GM10847 (cell line): ENCODE results near the gene ERCC6L2.

ENCODE experiments used
- POLR2A ChIP-seq: IDR thresholded peaks from 2 replicates; pipeline ENCODE4 v1.6.1; 2011; ENCODE audit not compliant: insufficient read length; ENCODE audit errors: extremely low read depth

ERCC6L2 gene

GRCh38 chr9:96006961-96007360 lies 131.5 kb downstream of the ERCC6L2 start:
- no peak for TF ChIP-seq POLR2A

DNA sequence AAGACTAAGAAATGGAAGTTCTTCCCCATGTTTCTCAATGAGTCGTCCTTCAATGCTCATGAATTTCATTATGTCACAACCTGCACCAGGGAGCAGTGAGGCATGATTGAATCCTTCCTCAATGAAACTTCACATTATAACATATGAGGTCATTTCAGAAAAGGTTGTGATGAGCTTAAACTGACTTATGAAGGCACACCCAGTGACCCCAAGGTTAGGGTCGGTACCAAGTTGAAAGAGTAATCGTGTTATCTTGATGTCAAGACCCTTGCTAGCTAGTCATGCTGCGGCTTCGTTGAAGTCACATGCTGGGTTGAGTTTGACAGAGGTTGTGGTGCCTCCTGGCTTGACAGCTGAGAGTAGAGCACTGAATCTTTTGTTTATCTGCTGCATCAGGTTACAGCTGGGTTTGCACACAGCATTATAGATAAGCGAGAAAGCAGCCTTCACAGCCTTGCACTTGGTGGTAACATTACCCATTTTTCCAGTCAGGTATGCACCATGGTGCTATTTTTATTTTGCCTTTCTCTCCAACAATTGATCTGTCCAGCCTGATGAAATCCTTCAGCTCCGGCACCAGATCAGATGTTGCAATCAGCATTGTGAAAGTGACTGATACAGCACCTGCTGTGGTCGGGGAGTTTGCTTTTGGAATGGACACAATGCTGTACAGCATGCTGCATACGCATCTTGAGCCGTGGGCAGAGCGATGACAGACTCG lies 133.2 kb downstream of the ERCC6L2 start:
- TF ChIP-seq POLR2A, result no peak

DNA sequence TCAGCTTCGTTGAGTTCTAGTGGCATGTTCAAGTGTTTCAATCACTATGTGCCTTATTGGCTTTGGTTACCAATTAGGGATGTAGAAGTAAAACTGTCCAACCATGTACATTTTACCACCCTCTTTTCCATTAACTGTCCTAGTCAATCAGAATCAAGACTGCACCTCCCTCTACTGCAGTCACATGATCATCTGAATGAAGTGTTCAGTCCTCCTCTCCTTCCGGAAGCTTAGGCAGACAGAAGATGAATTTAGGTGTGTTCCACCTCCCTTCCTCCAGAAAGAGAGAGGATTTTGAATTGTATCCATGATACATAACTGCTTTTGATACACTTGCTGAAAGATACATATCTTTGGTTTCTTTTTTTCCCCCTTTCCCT lies 133.7 kb downstream of the ERCC6L2 start:
- no peak for TF ChIP-seq POLR2A

DNA sequence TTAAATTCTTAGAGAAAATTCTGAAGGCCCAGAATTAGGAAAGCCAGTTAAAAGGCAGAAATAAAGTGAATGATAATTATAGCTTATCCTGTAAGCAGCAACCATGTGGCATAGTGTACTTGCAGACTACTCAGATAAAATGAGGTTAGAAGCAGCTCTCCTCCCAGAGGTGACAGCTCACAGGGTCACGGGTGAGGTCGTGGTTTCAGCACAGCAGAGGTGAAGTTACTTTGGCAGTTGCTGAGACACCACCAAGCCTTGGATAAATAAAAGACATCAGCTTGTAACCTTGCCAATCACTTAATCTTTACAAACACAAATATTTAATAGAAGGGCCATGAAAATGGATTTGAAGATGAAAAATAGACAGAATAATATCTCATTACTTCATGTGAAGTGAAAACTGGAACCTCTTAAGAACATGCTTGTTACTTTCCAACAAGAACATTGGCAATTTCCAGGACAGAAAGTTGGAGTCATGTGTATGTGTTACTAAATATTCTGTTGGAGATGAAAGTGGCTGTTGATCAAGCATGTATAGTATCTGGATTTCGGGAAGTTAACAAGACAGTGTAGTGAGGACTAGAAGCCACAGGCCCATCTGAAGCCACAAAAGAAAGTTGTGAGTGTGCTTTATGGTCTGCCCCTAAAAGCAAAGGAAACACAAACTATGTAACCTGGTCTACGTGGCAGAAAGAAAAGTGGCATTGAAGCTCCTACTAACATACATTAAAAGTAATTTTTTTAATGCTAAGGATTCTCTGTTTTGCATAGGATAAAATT lies 134.4 kb downstream of the ERCC6L2 start:
- no peak for TF ChIP-seq POLR2A

DNA sequence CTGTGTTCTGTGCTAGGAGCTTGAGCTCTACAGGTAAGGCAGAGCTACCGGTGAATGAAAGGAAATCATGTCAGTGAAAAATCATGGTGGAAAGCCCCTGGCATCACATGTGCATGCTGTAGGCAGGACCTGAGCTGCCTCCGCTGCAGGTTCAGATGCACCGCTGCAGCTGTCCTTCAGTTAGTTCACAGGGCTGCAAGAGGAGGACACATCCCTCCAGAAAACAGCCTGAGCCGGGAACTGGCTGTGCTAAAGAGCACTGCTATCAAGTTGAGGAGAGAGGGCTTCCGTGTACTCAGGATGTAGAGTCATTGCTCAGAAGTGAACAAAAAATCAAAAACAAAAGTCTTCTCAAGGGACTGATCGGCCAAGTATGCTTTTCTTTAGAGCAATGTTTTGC lies 138.6 kb downstream of the ERCC6L2 start:
- no peak for TF ChIP-seq POLR2A

DNA sequence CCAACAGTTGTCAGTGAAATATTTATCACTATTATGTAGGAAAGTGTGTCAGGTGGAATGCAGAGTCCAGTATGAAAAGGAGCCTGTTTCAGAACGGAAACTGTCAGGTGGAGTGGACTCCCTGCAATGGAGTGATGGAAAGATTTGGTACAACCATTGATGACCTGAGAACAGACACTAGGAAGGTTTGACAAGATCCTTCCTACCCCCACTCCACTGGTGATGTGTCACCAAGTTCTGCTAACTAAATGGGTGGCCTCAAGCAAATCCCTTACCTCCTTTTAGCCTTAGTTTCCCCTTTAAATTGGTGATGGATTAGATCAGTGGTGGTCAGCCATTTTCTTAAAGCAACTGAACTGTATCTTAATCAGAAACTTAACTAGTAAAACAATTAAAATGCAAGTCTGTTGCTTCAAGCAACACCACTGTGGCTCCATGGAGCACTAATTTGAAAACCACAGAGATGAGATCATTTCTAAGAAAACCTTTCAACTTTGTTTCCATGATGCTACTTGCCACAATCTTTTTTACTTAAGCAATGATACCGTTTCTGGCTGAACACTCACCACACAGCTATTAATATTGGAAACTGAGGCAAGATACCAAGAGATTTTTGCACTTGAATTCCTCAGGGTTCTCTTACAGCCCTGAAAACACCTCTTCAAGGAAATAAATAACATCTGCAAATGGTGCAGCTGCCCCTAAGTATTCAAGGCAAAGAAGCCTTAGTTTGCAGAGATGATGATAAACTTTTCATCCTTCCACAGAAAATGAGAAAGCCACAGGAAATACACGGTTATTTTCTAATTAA lies 140.6 kb downstream of the ERCC6L2 start:
- no peak for TF ChIP-seq POLR2A
